Muscle layer of duodenum (tissue), 2 donors: Measurements from ENCODE around the gene DDX49.
A peak's percentile ranks its signal among the peaks of the same experiment; 100 is the strongest.

Source experiments
- H3K27ac ChIP-seq: one replicate; pipeline ENCODE4 v1.7.0; 2013; ENCODE audit warnings: mild to moderate bottlenecking, low read length
- H3K27me3 ChIP-seq: one replicate; pipeline ENCODE4 v1.7.0; 2013; ENCODE audit warnings: low read depth, mild to moderate bottlenecking, control low read depth, low read length
- H3K36me3 ChIP-seq, 2 donors: one replicate each; pipeline ENCODE4 v1.7.0; 2013; ENCODE audit warnings: low read length in 2 of 2, control low read depth in 1 of 2, mild to moderate bottlenecking in 1 of 2; ENCODE audit not compliant: insufficient read depth in 2 of 2, control insufficient read depth in 1 of 2
- H3K4me1 ChIP-seq, 2 donors: one replicate each; pipeline ENCODE4 v1.7.0; 2013; ENCODE audit warnings: low read length in 2 of 2, mild to moderate bottlenecking in 2 of 2, control low read depth in 1 of 2, moderate library complexity in 1 of 2; ENCODE audit not compliant: insufficient read depth in 2 of 2, control insufficient read depth in 1 of 2
- H3K4me3 ChIP-seq, 2 donors: one replicate each; pipeline ENCODE4 v1.7.0; 2013; ENCODE audit warnings: low read length in 2 of 2, low read depth in 1 of 2, mild to moderate bottlenecking in 1 of 2
- H3K9me3 ChIP-seq, 2 donors: one replicate each; pipeline ENCODE4 v1.7.0; 2013; ENCODE audit warnings: low read length in 2 of 2, control low read depth in 1 of 2, mild to moderate bottlenecking in 1 of 2; ENCODE audit not compliant: control insufficient read depth in 1 of 2
- donor health status: healthy.

The DDX49 gene

GRCh38 chr19:18881491-18881890, 38.0 kb upstream of the DDX49 start:
- Histone ChIP-seq H3K36me3 (no peaks in the 10 kb centered on the region), H3K27me3 (no peaks in the 10 kb centered on the region), H3K9me3 (peaks cover 0 to 3% of the 10 kb centered on the region in 2 donors), H3K4me3 (no peak overlapping the region), H3K27ac (no peak overlapping the region), H3K4me1 (no peaks in the 10 kb centered on the region)

- Histone ChIP-seq H3K4me1 (no peaks in the 10 kb centered on the region), H3K36me3 (no peaks in the 10 kb centered on the region), H3K9me3 (no peaks in the 10 kb centered on the region), H3K4me3 (no peak overlapping the region), H3K27ac (no peak overlapping the region), H3K27me3 (no peaks in the 10 kb centered on the region)
Observed at GRCh38 chr19:18883526-18884304, 35.8 kb upstream of the DDX49 start.

GRCh38 chr19:18886972-18887371, 32.5 kb upstream of the DDX49 start:
- no peaks in the 10 kb centered on the region for H3K9me3 ChIP-seq
- no peaks in the 10 kb centered on the region for H3K36me3 ChIP-seq

GRCh38 chr19:18889949-18890745, 29.4 kb upstream of the DDX49 start:
- Histone ChIP-seq H3K36me3 (no peaks in the 10 kb centered on the region), H3K27ac (no peak overlapping the region), H3K27me3 (peaks cover 9% of the 10 kb centered on the region), H3K4me1 (peaks cover 0 to 17% of the 10 kb centered on the region in 2 donors), H3K4me3 (no peak overlapping the region), H3K9me3 (no peaks in the 10 kb centered on the region)

More at GRCh38 chr19:18886972-18887371, 32.5 kb upstream of the DDX49 start:
- no peak overlapping the region for H3K4me3 ChIP-seq
- no peaks in the 10 kb centered on the region for H3K4me1 ChIP-seq
- H3K27me3 ChIP-seq = no peaks in the 10 kb centered on the region
- no peak overlapping the region for H3K27ac ChIP-seq

- Histone ChIP-seq H3K36me3 (no peaks in the 10 kb centered on the region), H3K4me3 (peak overlapping the region in 1 of 2 donors; percentile 65), H3K27ac (no peak overlapping the region), H3K27me3 (peaks cover 9% of the 10 kb centered on the region), H3K4me1 (peaks cover 0 to 28% of the 10 kb centered on the region in 2 donors), H3K9me3 (no peaks in the 10 kb centered on the region)
Observed at GRCh38 chr19:18893587-18894253, 25.8 kb upstream of the DDX49 start.

GRCh38 chr19:18894254-18895037, 25.1 kb upstream of the DDX49 start:
- no peaks in the 10 kb centered on the region for H3K9me3 ChIP-seq
- peaks cover 0 to 7% of the 10 kb centered on the region in 2 donors for H3K36me3 ChIP-seq
- H3K4me1 ChIP-seq = peaks cover 0 to 28% of the 10 kb centered on the region in 2 donors
- H3K27me3 ChIP-seq = peaks cover 9% of the 10 kb centered on the region
- no peak overlapping the region for H3K27ac ChIP-seq
- H3K4me3 ChIP-seq = peak overlapping the region; percentile 11 to 65

GRCh38 chr19:18895038-18895823, 24.3 kb upstream of the DDX49 start:
- peaks cover 9% of the 10 kb centered on the region for H3K27me3 ChIP-seq
- H3K27ac ChIP-seq = no peak overlapping the region
- H3K36me3 ChIP-seq = peaks cover 0 to 15% of the 10 kb centered on the region in 2 donors
- H3K4me1 ChIP-seq = peaks cover 0 to 28% of the 10 kb centered on the region in 2 donors
- no peaks in the 10 kb centered on the region for H3K9me3 ChIP-seq
- peak overlapping the region; percentile 11 to 65 for H3K4me3 ChIP-seq

- Histone ChIP-seq H3K4me3 (peak within 1 kb of the TSS; percentile 11 to 65), H3K27me3 (peaks cover 9% of the 10 kb centered on the region), H3K36me3 (peaks cover under 1 to 21% of the 10 kb centered on the region in 2 donors), H3K9me3 (no peaks in the 10 kb centered on the region), H3K27ac (no peak within 1 kb of the TSS), H3K4me1 (peaks cover 0 to 28% of the 10 kb centered on the region in 2 donors)
Observed at GRCh38 chr19:18895824-18896341, 23.6 kb upstream of the DDX49 start, which contains the start of gene CERS1. CERS1 (minus strand) TSS chr19:18896158; CDS start chr19:18896072, 86 bp downstream.

- Histone ChIP-seq H3K9me3 (no peaks in the 10 kb centered on the region), H3K4me1 (peaks cover 0 to 28% of the 10 kb centered on the region in 2 donors), H3K27ac (no peak overlapping the region), H3K36me3 (peaks cover 4 to 27% of the 10 kb centered on the region in 2 donors), H3K4me3 (peak overlapping the region in 1 of 2 donors; percentile 44), H3K27me3 (peaks cover 9% of the 10 kb centered on the region)
Observed at GRCh38 chr19:18896421-18896841, 23.1 kb upstream of the DDX49 start.
